ENCODE measurements around the gene CA10. TPM values are rescaled to one million over a fixed set of nuclear protein-coding genes. Genes with fewer than 3 reads are reported as not detected.

The CA10 gene
- total RNA-seq, 1 donor from 2014 or later, result 2.0 TPM

- Histone ChIP-seq H3K4me3 (no peak overlapping the region), H3K27ac (no peak overlapping the region), H3K36me3 (no peaks in the 10 kb centered on the region), H3K9me3 (no peaks in the 10 kb centered on the region), H3K27me3 (no peaks in the 10 kb centered on the region), H3K4me1 (no peaks in the 10 kb centered on the region)
- TF ChIP-seq POLR2AphosphoS5 (IDR thresholded peaks at IDR 0.05; ENCODE audit: insufficient read depth in 1 of 2, low read depth in 1 of 2), result no peak
- TF ChIP-seq POLR2A (IDR thresholded peaks at IDR 0.05), result no peak
- no peak for TF ChIP-seq CTCF (IDR thresholded peaks at IDR 0.05)
- intact Hi-C loops (cut with DNase I), result loop anchor here (10.0 kb wide), 2 partner anchors 201 to 801 kb away; no protein-coding TSS in a partner anchor
- no peak for DNase-seq (ENCODE audit: extremely low spot score in 2 of 2)
Observed at GRCh38 chr17:52105591-52105990, 52.9 kb downstream of the CA10 start.

GRCh38 chr17:52096056-52096455, 62.5 kb downstream of the CA10 start:
- Histone ChIP-seq H3K4me3 (no peak overlapping the region), H3K9me3 (no peaks in the 10 kb centered on the region), H3K4me1 (no peaks in the 10 kb centered on the region), H3K27ac (no peak overlapping the region), H3K36me3 (no peaks in the 10 kb centered on the region), H3K27me3 (no peaks in the 10 kb centered on the region)
- intact Hi-C loops (cut with DNase I), result no loop called here
- DNase-seq (ENCODE audit: extremely low spot score in 2 of 2), result no peak
- TF ChIP-seq POLR2AphosphoS5 (IDR thresholded peaks at IDR 0.05; ENCODE audit: insufficient read depth in 1 of 2, low read depth in 1 of 2), result no peak
- no peak for TF ChIP-seq POLR2A (IDR thresholded peaks at IDR 0.05)
- TF ChIP-seq CTCF (IDR thresholded peaks at IDR 0.05), result no peak

GRCh38 chr17:52084176-52084575, 74.3 kb downstream of the CA10 start:
- no peaks in the 10 kb centered on the region for H3K27me3 ChIP-seq
- no peak overlapping the region for H3K27ac ChIP-seq
- TF ChIP-seq CTCF (IDR thresholded peaks at IDR 0.05) (no peak), POLR2AphosphoS5 (IDR thresholded peaks at IDR 0.05; ENCODE audit: insufficient read depth in 1 of 2, low read depth in 1 of 2) (no peak), POLR2A (IDR thresholded peaks at IDR 0.05) (no peak)
- H3K4me3 ChIP-seq, result no peak overlapping the region
- no peaks in the 10 kb centered on the region for H3K4me1 ChIP-seq
- DNase-seq (ENCODE audit: extremely low spot score in 2 of 2), result no peak
- no peaks in the 10 kb centered on the region for H3K36me3 ChIP-seq
- no peaks in the 10 kb centered on the region for H3K9me3 ChIP-seq
- intact Hi-C loops (cut with DNase I), result no loop called here

GRCh38 chr17:52079496-52079895, 79.0 kb downstream of the CA10 start:
- no peak overlapping the region for H3K4me3 ChIP-seq
- H3K27ac ChIP-seq, result no peak overlapping the region
- no peaks in the 10 kb centered on the region for H3K27me3 ChIP-seq
- no peaks in the 10 kb centered on the region for H3K9me3 ChIP-seq
- no peak for TF ChIP-seq CTCF (IDR thresholded peaks at IDR 0.05)
- no peak for TF ChIP-seq POLR2A (IDR thresholded peaks at IDR 0.05)
- TF ChIP-seq POLR2AphosphoS5 (IDR thresholded peaks at IDR 0.05; ENCODE audit: insufficient read depth in 1 of 2, low read depth in 1 of 2), result no peak
- no peaks in the 10 kb centered on the region for H3K4me1 ChIP-seq
- DNase-seq (ENCODE audit: extremely low spot score in 2 of 2), result no peak
- intact Hi-C loops (cut with DNase I), result no loop called here
- H3K36me3 ChIP-seq, result no peaks in the 10 kb centered on the region

GRCh38 chr17:52071712-52072111, 86.8 kb downstream of the CA10 start:
- Histone ChIP-seq H3K4me3 (no peak overlapping the region), H3K36me3 (no peaks in the 10 kb centered on the region), H3K27ac (no peak overlapping the region), H3K9me3 (no peaks in the 10 kb centered on the region), H3K4me1 (no peaks in the 10 kb centered on the region), H3K27me3 (no peaks in the 10 kb centered on the region)
- DNase-seq (ENCODE audit: extremely low spot score in 2 of 2), result no peak
- intact Hi-C loops (cut with DNase I), result no loop called here
- TF ChIP-seq POLR2AphosphoS5 (IDR thresholded peaks at IDR 0.05; ENCODE audit: insufficient read depth in 1 of 2, low read depth in 1 of 2) (no peak), CTCF (IDR thresholded peaks at IDR 0.05) (no peak), POLR2A (IDR thresholded peaks at IDR 0.05) (no peak)

All from vagina (tissue), 2 donors.